PC-9 (cell line): Measurements from ENCODE around the gene TBL1XR1.

Source experiments
- EZH2 ChIP-seq: fragments of 200-600 bp; sonication (generic); IDR thresholded peaks from 2 replicates; pipeline ENCODE4 v1.8.0; 2017; ENCODE audit warnings: antibody characterized with exemption, low read depth
- TF ChIP-seq, protein P1 (sequence below): fragments of 200-600 bp; sonication (generic); conservative IDR thresholded peaks from 2 replicates; pipeline ENCODE4 v1.6.1; 2017; ENCODE audit warnings: mixed run types, antibody characterized with exemption, mild to moderate bottlenecking, moderate library complexity

DNA sequence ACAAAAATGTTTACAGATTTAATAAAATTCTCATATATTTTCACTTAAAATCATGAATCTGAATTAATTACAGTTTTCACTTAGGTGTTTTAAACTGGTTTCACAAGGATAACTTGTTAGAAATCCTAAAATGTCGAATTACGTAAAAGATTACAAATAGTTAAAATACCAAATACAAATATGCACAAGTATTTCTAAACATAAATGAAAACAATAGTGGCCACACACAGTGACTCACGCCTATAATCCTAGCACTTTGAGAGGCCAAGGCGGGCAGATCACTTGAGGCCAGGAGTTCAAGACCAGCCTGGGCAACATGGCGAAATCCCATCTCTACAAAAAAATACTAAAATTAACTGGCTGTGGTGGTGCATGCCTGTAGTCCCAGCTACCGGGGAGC, 10.9 kb upstream of the TBL1XR1 start:
- TF ChIP-seq, protein P1, sequence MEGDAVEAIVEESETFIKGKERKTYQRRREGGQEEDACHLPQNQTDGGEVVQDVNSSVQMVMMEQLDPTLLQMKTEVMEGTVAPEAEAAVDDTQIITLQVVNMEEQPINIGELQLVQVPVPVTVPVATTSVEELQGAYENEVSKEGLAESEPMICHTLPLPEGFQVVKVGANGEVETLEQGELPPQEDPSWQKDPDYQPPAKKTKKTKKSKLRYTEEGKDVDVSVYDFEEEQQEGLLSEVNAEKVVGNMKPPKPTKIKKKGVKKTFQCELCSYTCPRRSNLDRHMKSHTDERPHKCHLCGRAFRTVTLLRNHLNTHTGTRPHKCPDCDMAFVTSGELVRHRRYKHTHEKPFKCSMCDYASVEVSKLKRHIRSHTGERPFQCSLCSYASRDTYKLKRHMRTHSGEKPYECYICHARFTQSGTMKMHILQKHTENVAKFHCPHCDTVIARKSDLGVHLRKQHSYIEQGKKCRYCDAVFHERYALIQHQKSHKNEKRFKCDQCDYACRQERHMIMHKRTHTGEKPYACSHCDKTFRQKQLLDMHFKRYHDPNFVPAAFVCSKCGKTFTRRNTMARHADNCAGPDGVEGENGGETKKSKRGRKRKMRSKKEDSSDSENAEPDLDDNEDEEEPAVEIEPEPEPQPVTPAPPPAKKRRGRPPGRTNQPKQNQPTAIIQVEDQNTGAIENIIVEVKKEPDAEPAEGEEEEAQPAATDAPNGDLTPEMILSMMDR, result no peak
- no peak for TF ChIP-seq EZH2
